CD14-positive monocyte (primary cell): ENCODE measurements around the gene WDR48. TPM values are rescaled to one million over a fixed set of nuclear protein-coding genes. Genes with fewer than 3 reads are reported as not detected.

Experiments
- DNase-seq, 3 donors: peaks; one replicate each; pipeline ENCODE4 v3.0.0-alpha.2; 2011 to 2022
- H2AFZ ChIP-seq: 2 replicates; pipeline ENCODE4 v1.6.0; 2012; ENCODE audit warnings: mild to moderate bottlenecking, low read depth, low read length, inconsistent platforms; ENCODE audit not compliant: insufficient read depth, poor library complexity, severe bottlenecking
- H3K27ac ChIP-seq, 2 donors: 1 replicate in 1 of 2; 2 replicates in 1 of 2; pipeline ENCODE4 v1.5.1; 2012 to 2013; ENCODE audit warnings: low read length in 2 of 2, control low read depth in 1 of 2, inconsistent platforms in 1 of 2, low read depth in 1 of 2, mild to moderate bottlenecking in 1 of 2
- H3K27me3 ChIP-seq, 2 donors: one replicate each; pipeline versions ENCODE4 v1.6.0 to v1.6.1; 2011 to 2013; ENCODE audit warnings: low read length in 2 of 2; ENCODE audit not compliant: control insufficient read depth in 2 of 2, insufficient read depth in 2 of 2
- H3K36me3 ChIP-seq, 2 donors: replicated peaks in 1 of 2; 1 replicate in 1 of 2; 2 replicates in 1 of 2; pipeline versions ENCODE4 v1.5.1 to v1.6.1; 2012 to 2013; ENCODE audit warnings: low read length in 2 of 2, control low read depth in 1 of 2, inconsistent platforms in 1 of 2, mild to moderate bottlenecking in 1 of 2; ENCODE audit not compliant: insufficient read depth in 2 of 2, control insufficient read depth in 1 of 2
- H3K4me1 ChIP-seq, 2 donors: 1 replicate in 1 of 2; 2 replicates in 1 of 2; pipeline versions ENCODE4 v1.5.1 to v1.6.1; 2012 to 2013; ENCODE audit warnings: low read length in 2 of 2, control low read depth in 1 of 2, inconsistent platforms in 1 of 2, mild to moderate bottlenecking in 1 of 2, moderate library complexity in 1 of 2; ENCODE audit not compliant: insufficient read depth in 2 of 2, control insufficient read depth in 1 of 2
- H3K4me2 ChIP-seq: replicated peaks from 2 replicates; pipeline ENCODE3; 2012; ENCODE audit warnings: low read length, moderate library complexity, mild to moderate bottlenecking; ENCODE audit not compliant: poor library complexity, severe bottlenecking; ENCODE audit errors: extremely low read depth
- H3K4me3 ChIP-seq, 3 experiments: fragments of 200-600 bp in 1 of 3; sonication (generic) in 1 of 3; replicated peaks in 1 of 3; 1 replicate in 2 of 3; 2 replicates in 1 of 3; pipeline ENCODE4 v1.5.1; 2011 to 2013; ENCODE audit warnings: low read length in 3 of 3, mild to moderate bottlenecking in 3 of 3, control low read depth in 2 of 3, low read depth in 2 of 3, inconsistent platforms in 1 of 3, moderate library complexity in 1 of 3
- H3K79me2 ChIP-seq: 2 replicates; pipeline ENCODE4 v1.6.0; 2012; ENCODE audit warnings: mild to moderate bottlenecking, control low read depth, inconsistent platforms, low read length, moderate library complexity; ENCODE audit not compliant: insufficient read depth
- H3K9ac ChIP-seq: 2 replicates; pipeline ENCODE4 v1.6.0; 2017; ENCODE audit warnings: low read length, mild to moderate bottlenecking; ENCODE audit not compliant: insufficient read depth, poor library complexity, severe bottlenecking
- H3K9me3 ChIP-seq, 2 donors: replicated peaks in 1 of 2; 1 replicate in 1 of 2; 2 replicates in 1 of 2; pipeline versions ENCODE4 v1.5.1 to v1.6.1; 2012 to 2013; ENCODE audit warnings: low read length in 2 of 2, control low read depth in 1 of 2; ENCODE audit not compliant: control insufficient read depth in 1 of 2, insufficient read depth in 1 of 2
- H4K20me1 ChIP-seq: 2 replicates; pipeline ENCODE4 v1.6.0; 2012; ENCODE audit warnings: mild to moderate bottlenecking, low read length, control low read depth, moderate library complexity; ENCODE audit not compliant: insufficient read depth
- H3K27ac Mint-ChIP-seq, 7 donors: one replicate each; pipeline ENCODE4 v1.8.0; 2020; ENCODE audit warnings: mild to moderate bottlenecking in 7 of 7, mixed read lengths in 7 of 7, moderate library complexity in 6 of 7, inconsistent platforms in 2 of 7
- H3K27me3 Mint-ChIP-seq, 3 donors: one replicate each; pipeline ENCODE4 v1.8.0; 2021 to 2022; ENCODE audit warnings: low read depth in 3 of 3, mild to moderate bottlenecking in 3 of 3, mixed read lengths in 3 of 3, moderate library complexity in 3 of 3, inconsistent platforms in 1 of 3
- H3K36me3 Mint-ChIP-seq, 2 donors: one replicate each; pipeline ENCODE4 v1.8.0; 2020; ENCODE audit warnings: mixed read lengths in 2 of 2, inconsistent platforms in 1 of 2, mild to moderate bottlenecking in 1 of 2
- H3K4me1 Mint-ChIP-seq: one replicate; pipeline ENCODE4 v1.8.0; 2020; ENCODE audit warnings: mild to moderate bottlenecking, mixed read lengths
- H3K4me3 Mint-ChIP-seq, 2 donors: one replicate each; pipeline ENCODE4 v1.8.0; 2020; ENCODE audit warnings: mild to moderate bottlenecking in 2 of 2, mixed read lengths in 2 of 2, moderate library complexity in 1 of 2
- H3K9me3 Mint-ChIP-seq, 7 donors: one replicate each; pipeline ENCODE4 v1.8.0; 2020 to 2022; ENCODE audit warnings: mixed read lengths in 7 of 7, mild to moderate bottlenecking in 6 of 7, moderate library complexity in 6 of 7, inconsistent platforms in 2 of 7
- WGBS: methylation state at CpG from one replicate; pipeline ENCODE4 v1.1.5; 2013; ENCODE audit warnings: missing lambda C conversion rate; ENCODE audit not compliant: insufficient coverage; 5-methylcytosine and 5-hydroxymethylcytosine counted together
- intact Hi-C, 2 donors: fragments of 100-400 bp; cut with micrococcal nuclease; formaldehyde crosslinking; loops; one replicate each; pipeline versions ENCODE4 v1.15.0 to v1.15.1; 2023
- polyA plus RNA-seq, 3 donors: library from polyadenylated mRNA; depleted of rRNA in 1 of 3; unstranded in 2 of 3; stranded (reverse) in 1 of 3; fragments of 300-500 nt in 2 of 3; fragments of >200 nt in 1 of 3; fragmentation: Illumina TruSeq in 2 of 3; gene quantifications; 1 replicate in 2 of 3; 2 replicates in 1 of 3; pipeline ENCODE4 v1.2.3, GENCODE V29; 2012 to 2021
- TF ChIP-seq, protein P1 (sequence below): fragments of 200-600 bp; IDR thresholded peaks from one replicate; pipeline ENCODE4 v1.8.0; 2022; ENCODE audit warnings: antibody characterized with exemption, mild to moderate bottlenecking

Gene WDR48
- polyA plus RNA-seq, 3 donors, result 15.0 to 22.7 (median 17.1) TPM

DNA sequence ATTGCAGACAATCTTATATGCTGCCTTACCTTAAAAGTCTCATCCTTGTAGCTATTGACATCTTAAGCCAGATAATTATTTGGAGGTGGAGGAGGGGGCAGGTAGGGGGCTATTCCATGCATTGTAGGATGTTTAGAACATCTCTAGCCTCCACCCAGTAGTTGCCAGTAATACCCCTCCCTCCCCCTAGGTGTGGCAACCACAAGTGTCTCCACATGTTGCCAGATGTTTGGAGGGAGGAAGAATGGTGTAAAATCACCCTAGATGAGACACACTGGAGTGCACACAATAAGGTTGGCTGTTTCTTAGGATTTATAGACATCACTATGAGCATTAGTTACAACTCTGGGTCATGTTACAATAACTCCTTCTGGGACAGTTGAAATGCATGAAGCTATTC lies 28.2 kb downstream of the WDR48 start:
- Mint-ChIP-seq H3K36me3 (peaks cover 62 to 66% of the 10 kb centered on the region in 2 donors), H3K4me3 (no peak overlapping the region), H3K27me3 (no peaks in the 10 kb centered on the region), H3K9me3 (no peaks in the 10 kb centered on the region), H3K27ac (no peak overlapping the region), H3K4me1 (no peaks in the 10 kb centered on the region)
- TF ChIP-seq, protein P1, sequence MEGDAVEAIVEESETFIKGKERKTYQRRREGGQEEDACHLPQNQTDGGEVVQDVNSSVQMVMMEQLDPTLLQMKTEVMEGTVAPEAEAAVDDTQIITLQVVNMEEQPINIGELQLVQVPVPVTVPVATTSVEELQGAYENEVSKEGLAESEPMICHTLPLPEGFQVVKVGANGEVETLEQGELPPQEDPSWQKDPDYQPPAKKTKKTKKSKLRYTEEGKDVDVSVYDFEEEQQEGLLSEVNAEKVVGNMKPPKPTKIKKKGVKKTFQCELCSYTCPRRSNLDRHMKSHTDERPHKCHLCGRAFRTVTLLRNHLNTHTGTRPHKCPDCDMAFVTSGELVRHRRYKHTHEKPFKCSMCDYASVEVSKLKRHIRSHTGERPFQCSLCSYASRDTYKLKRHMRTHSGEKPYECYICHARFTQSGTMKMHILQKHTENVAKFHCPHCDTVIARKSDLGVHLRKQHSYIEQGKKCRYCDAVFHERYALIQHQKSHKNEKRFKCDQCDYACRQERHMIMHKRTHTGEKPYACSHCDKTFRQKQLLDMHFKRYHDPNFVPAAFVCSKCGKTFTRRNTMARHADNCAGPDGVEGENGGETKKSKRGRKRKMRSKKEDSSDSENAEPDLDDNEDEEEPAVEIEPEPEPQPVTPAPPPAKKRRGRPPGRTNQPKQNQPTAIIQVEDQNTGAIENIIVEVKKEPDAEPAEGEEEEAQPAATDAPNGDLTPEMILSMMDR, result no peak
- Histone ChIP-seq H3K27me3 (no peaks in the 10 kb centered on the region), H3K4me3 (no peak overlapping the region), H3K36me3 (peaks cover 63 to 92% of the 10 kb centered on the region in 2 donors), H3K27ac (no peak overlapping the region), H4K20me1 (no peaks in the 10 kb centered on the region), H3K4me2 (no peak overlapping the region), H3K9me3 (no peaks in the 10 kb centered on the region), H3K4me1 (no peaks in the 10 kb centered on the region), H2AFZ (no peak overlapping the region), H3K79me2 (no peaks in the 10 kb centered on the region), H3K9ac (no peak overlapping the region)
- no peak for DNase-seq
- intact Hi-C loops, result no loop called here

DNA sequence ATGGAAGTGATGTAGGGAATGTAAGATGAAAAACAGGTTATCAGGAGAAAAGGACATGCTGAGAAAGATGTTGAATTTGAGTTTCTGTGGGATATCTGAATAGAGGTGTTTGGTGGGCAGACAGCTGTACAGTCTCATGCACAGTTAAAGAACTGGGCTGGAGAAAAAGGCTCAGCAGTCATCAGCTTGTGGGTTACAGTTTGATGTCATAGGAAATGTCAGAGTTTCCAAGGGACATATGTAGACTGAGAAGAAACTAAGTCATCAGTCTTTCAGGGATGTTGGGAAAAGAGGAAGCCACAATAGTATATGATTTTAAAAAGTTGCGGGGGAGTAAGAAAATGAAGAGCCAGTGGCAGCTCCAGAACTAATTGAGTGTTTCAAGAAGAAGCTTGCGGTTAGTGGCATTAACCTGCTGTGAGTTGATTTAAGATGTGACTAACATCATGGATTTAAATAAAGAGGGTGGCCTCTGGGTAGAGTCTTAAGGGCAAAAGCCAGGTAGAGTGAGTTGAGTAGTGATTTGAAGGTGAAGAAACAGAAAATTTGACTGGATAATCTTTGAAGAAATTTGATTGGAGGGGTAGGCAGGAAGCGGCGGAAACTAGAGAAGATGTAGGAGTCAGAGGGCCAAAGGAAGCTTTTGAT lies 31.0 kb downstream of the WDR48 start:
- no peaks in the 10 kb centered on the region for H3K9me3 ChIP-seq
- no peak overlapping the region for H2AFZ ChIP-seq
- H3K36me3 ChIP-seq, result peaks cover 61 to 92% of the 10 kb centered on the region in 2 donors
- H3K27me3 ChIP-seq, result no peaks in the 10 kb centered on the region
- H3K9ac ChIP-seq, result no peak overlapping the region
- H3K4me2 ChIP-seq, result no peak overlapping the region
- no peaks in the 10 kb centered on the region for H3K79me2 ChIP-seq
- intact Hi-C loops, result no loop called here
- DNase-seq, result no peak
- H4K20me1 ChIP-seq, result no peaks in the 10 kb centered on the region
- no peaks in the 10 kb centered on the region for H3K9me3 Mint-ChIP-seq
- no peaks in the 10 kb centered on the region for H3K27me3 Mint-ChIP-seq
- no peak overlapping the region for H3K4me3 ChIP-seq
- TF ChIP-seq, protein P1, result no peak
- WGBS, result 94% methylated on average over 4 of the region's 4 CpGs
- H3K27ac ChIP-seq, result no peak overlapping the region
- peaks cover 58 to 65% of the 10 kb centered on the region in 2 donors for H3K36me3 Mint-ChIP-seq
- H3K4me1 Mint-ChIP-seq, result no peaks in the 10 kb centered on the region
- no peaks in the 10 kb centered on the region for H3K4me1 ChIP-seq
- H3K4me3 Mint-ChIP-seq, result no peak overlapping the region
- H3K27ac Mint-ChIP-seq, result no peak overlapping the region
